ENCODE results near the gene CSNK1D. TPM values are rescaled to one million over a fixed set of nuclear protein-coding genes. Genes with fewer than 3 reads are reported as not detected.

CSNK1D gene
- polyA plus RNA-seq, 1 donor from 2014 or later = 29.9 TPM

- Histone ChIP-seq H3K9ac (ENCODE audit: low read length) (no peak overlapping the region), H3K27me3 (ENCODE audit: insufficient read depth, low read depth, low read length) (no peaks in the 10 kb centered on the region), H2AFZ (ENCODE audit: low read depth, low read length) (no peak overlapping the region), H4K20me1 (ENCODE audit: insufficient read depth) (no peaks in the 10 kb centered on the region), H3K4me2 (ENCODE audit: low read length) (no peak overlapping the region), H3K36me3 (ENCODE audit: insufficient read depth, low read length) (no peaks in the 10 kb centered on the region), H3K9me3 (ENCODE audit: low read length) (no peaks in the 10 kb centered on the region), H3K4me3 (ENCODE audit: low read length) (no peak overlapping the region), H3K9me2 (ENCODE audit: insufficient read depth, low read length) (no peaks in the 10 kb centered on the region), H3K27ac (ENCODE audit: low read length) (no peak overlapping the region), H3K79me2 (replicated peaks; ENCODE audit: insufficient read depth, low read length) (no peaks in the 10 kb centered on the region), H3F3A (ENCODE audit: insufficient read depth, low read length, poor library complexity, severe bottlenecking) (no peaks in the 10 kb centered on the region)
- no peak for TF ChIP-seq EZH2 (IDR thresholded peaks at IDR 0.05; ENCODE audit: borderline replicate concordance, insufficient read depth, low read length, poor library complexity, severe bottlenecking)
- no peak for TF ChIP-seq MXI1 (conservative IDR thresholded peaks at IDR 0.05; ENCODE audit: poor library complexity, severe bottlenecking)
- no peak for TF ChIP-seq SMC3 (conservative IDR thresholded peaks at IDR 0.05; ENCODE audit: poor library complexity)
- no peak for TF ChIP-seq REST (IDR thresholded peaks at IDR 0.05; ENCODE audit: borderline replicate concordance)
- no peak for TF ChIP-seq TAF1 (IDR thresholded peaks at IDR 0.05; ENCODE audit: low read depth)
- TF ChIP-seq CTCF (IDR thresholded peaks at IDR 0.05; ENCODE audit: poor library complexity, severe bottlenecking) = no peak
- no peak for TF ChIP-seq EP300 (conservative IDR thresholded peaks at IDR 0.05; ENCODE audit: poor library complexity, severe bottlenecking)
- no peak for TF ChIP-seq RAD21 (conservative IDR thresholded peaks at IDR 0.05)
- no peak for TF ChIP-seq POLR2AphosphoS5 (IDR thresholded peaks at IDR 0.05)
These were observed 24.4 kb upstream of the CSNK1D start for GRCh38 chr17:82297714-82298537.

- Histone ChIP-seq H3K27me3 (ENCODE audit: insufficient read depth, low read depth, low read length) (no peaks in the 10 kb centered on the region), H2AFZ (ENCODE audit: low read depth, low read length) (no peak overlapping the region), H3K9me3 (ENCODE audit: low read length) (no peaks in the 10 kb centered on the region), H3K36me3 (ENCODE audit: insufficient read depth, low read length) (no peaks in the 10 kb centered on the region), H3K79me2 (replicated peaks; ENCODE audit: insufficient read depth, low read length) (no peaks in the 10 kb centered on the region), H3K4me3 (ENCODE audit: low read length) (no peak overlapping the region), H3K4me2 (ENCODE audit: low read length) (no peak overlapping the region), H3F3A (ENCODE audit: insufficient read depth, low read length, poor library complexity, severe bottlenecking) (peaks cover 2% of the 10 kb centered on the region), H4K20me1 (ENCODE audit: insufficient read depth) (no peaks in the 10 kb centered on the region), H3K9me2 (ENCODE audit: insufficient read depth, low read length) (no peaks in the 10 kb centered on the region), H3K9ac (ENCODE audit: low read length) (no peak overlapping the region), H3K27ac (ENCODE audit: low read length) (no peak overlapping the region)
- TF ChIP-seq REST (IDR thresholded peaks at IDR 0.05; ENCODE audit: borderline replicate concordance) = no peak
- no peak for TF ChIP-seq SMC3 (conservative IDR thresholded peaks at IDR 0.05; ENCODE audit: poor library complexity)
- TF ChIP-seq EP300 (conservative IDR thresholded peaks at IDR 0.05; ENCODE audit: poor library complexity, severe bottlenecking) = no peak
- no peak for TF ChIP-seq TAF1 (IDR thresholded peaks at IDR 0.05; ENCODE audit: low read depth)
- TF ChIP-seq EZH2 (IDR thresholded peaks at IDR 0.05; ENCODE audit: borderline replicate concordance, insufficient read depth, low read length, poor library complexity, severe bottlenecking) = no peak
- no peak for TF ChIP-seq MXI1 (conservative IDR thresholded peaks at IDR 0.05; ENCODE audit: poor library complexity, severe bottlenecking)
- TF ChIP-seq RAD21 (conservative IDR thresholded peaks at IDR 0.05) = no peak
- no peak for TF ChIP-seq CTCF (IDR thresholded peaks at IDR 0.05; ENCODE audit: poor library complexity, severe bottlenecking)
- no peak for TF ChIP-seq POLR2AphosphoS5 (IDR thresholded peaks at IDR 0.05)
These were observed 23.8 kb upstream of the CSNK1D start for GRCh38 chr17:82297280-82297713.

Data from neural cell (in vitro differentiated cells).